HUES48 (cell line): Measurements from ENCODE around the gene GALNT8.
A peak's percentile ranks its signal among the peaks of the same experiment; 100 is the strongest.
"Not testable (repeated sequence)": the region's sequence is repeated elsewhere in the genome, so short reads cannot be mapped to it uniquely, and the experiment has no call there.

ENCODE experiments used
- H3K27ac ChIP-seq: one replicate; pipeline ENCODE4 v1.7.0; 2013; ENCODE audit warnings: low read depth, low read length, inconsistent platforms
- H3K27me3 ChIP-seq: 2 replicates; pipeline ENCODE4 v1.6.1; 2013; ENCODE audit warnings: mild to moderate bottlenecking, low read length; ENCODE audit not compliant: control insufficient read depth, insufficient read depth
- H3K36me3 ChIP-seq: 2 replicates; pipeline ENCODE4 v1.6.1; 2013; ENCODE audit warnings: low read length; ENCODE audit not compliant: control insufficient read depth, insufficient read depth
- H3K4me1 ChIP-seq: 2 replicates; pipeline ENCODE4 v1.6.1; 2013; ENCODE audit warnings: mild to moderate bottlenecking, low read length; ENCODE audit not compliant: control insufficient read depth, insufficient read depth
- H3K4me3 ChIP-seq: 2 replicates; pipeline ENCODE4 v1.5.1; 2013; ENCODE audit warnings: mild to moderate bottlenecking, low read depth, low read length
- H3K9ac ChIP-seq: 2 replicates; pipeline ENCODE4 v1.6.1; 2013; ENCODE audit warnings: mild to moderate bottlenecking, low read depth, low read length, moderate library complexity
- H3K9me3 ChIP-seq: 2 replicates; pipeline ENCODE4 v1.6.1; 2013; ENCODE audit warnings: low read length; ENCODE audit not compliant: control insufficient read depth, insufficient read depth

Gene GALNT8

DNA sequence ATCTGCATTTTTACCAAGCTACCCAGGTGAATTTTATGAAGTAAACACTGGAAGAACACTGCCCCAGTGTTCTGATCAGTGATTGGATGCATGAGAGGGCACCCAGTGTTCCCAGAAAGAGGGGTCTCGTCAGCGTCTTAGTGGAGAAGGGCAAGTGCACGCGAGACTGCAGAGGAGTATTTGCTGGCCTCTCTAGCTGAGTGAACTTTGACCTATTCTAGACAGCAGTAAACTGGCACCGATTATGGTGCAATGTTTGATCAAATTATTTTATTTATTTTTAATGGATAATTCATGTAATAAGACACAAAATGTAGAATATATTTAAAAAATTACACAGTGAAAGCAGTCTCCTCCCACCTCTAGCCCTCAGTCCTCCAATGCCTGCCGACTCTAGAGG, 5.3 kb upstream of the GALNT8 start:
- H3K9me3 ChIP-seq = no peaks in the 10 kb centered on the region
- no peak overlapping the region for H3K4me3 ChIP-seq
- H3K36me3 ChIP-seq = no peaks in the 10 kb centered on the region
- no peak overlapping the region for H3K27ac ChIP-seq
- H3K27me3 ChIP-seq = no peaks in the 10 kb centered on the region
- H3K9ac ChIP-seq = no peak overlapping the region
- peaks cover 17% of the 10 kb centered on the region for H3K4me1 ChIP-seq

DNA sequence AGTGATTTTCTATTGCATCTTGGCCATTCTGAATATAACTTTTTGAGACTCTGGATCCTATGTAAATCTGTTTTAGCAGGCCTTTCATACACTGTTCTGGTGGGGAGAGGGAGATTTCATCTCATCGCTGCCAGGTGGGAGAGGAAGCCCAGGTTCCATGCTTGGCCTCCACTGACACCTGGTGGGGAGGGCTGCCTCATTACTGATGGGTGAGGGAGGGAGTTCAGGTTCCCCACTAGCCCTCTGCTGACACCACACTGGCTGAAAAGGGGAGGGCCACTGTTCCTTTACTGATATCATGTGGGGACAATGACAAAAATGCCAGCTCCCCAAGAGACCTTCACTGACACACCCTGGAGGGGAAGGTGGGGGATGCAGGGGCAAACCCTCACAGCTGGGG, 2.4 kb upstream of the GALNT8 start:
- H3K9me3 ChIP-seq = no peaks in the 10 kb centered on the region
- no peak overlapping the region for H3K4me3 ChIP-seq
- H3K9ac ChIP-seq = no peak overlapping the region
- H3K27me3 ChIP-seq = no peaks in the 10 kb centered on the region
- peaks cover 39% of the 10 kb centered on the region for H3K4me1 ChIP-seq
- H3K27ac ChIP-seq = no peak overlapping the region
- no peaks in the 10 kb centered on the region for H3K36me3 ChIP-seq

DNA sequence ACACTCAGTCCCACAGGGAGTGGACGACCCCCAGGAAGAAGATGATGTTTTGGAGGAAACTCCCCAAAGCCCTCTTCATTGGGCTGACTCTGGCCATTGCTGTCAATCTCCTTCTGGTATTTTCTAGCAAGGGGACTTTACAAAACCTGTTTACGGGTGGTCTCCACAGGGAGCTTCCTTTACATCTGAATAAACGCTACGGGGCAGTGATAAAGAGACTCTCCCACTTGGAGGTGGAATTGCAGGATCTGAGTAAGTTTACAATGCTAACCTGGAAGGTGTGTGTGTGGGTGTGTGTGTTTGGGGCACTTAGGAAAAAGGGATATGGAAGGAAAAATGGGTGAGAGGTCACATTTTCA, 416 bp downstream of the GALNT8 start:
- Histone ChIP-seq H3K4me3 (peak overlapping the region; percentile 40), H3K27ac (peak overlapping the region; percentile 93), H3K9ac (peak overlapping the region; percentile 69)

DNA sequence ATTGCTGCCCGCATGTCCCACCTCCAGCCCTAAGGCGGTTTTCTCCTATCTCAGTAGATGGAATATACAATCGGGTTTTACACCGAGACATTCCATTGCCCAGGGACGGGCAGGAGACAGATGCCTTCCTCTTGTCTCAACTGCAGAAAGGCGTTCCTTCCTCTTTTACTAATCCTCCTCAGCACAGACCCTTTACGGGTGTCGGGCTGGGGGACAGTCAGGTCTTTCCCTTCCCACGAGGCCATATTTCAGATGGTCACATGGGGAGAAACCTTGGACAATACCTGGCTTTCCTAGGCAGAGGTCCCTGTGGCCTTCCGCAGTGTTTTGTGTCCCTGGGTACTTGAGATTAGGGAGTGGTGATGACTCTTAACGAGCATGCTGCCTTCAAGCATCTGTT, 1.4 kb downstream of the GALNT8 start:
- H3K27ac ChIP-seq = peak overlapping the region; percentile 77
- not testable (repeated sequence) for H3K9ac ChIP-seq, H3K36me3 ChIP-seq, H3K9me3 ChIP-seq, H3K4me3 ChIP-seq, H3K27me3 ChIP-seq
- H3K4me1 ChIP-seq = peaks cover 38% of the 10 kb centered on the region

More for the DNA sequence above, 416 bp downstream of the GALNT8 start:
- peaks cover 41% of the 10 kb centered on the region for H3K4me1 ChIP-seq
- no peaks in the 10 kb centered on the region for H3K9me3 ChIP-seq
- H3K27me3 ChIP-seq = no peaks in the 10 kb centered on the region
- no peaks in the 10 kb centered on the region for H3K36me3 ChIP-seq

DNA sequence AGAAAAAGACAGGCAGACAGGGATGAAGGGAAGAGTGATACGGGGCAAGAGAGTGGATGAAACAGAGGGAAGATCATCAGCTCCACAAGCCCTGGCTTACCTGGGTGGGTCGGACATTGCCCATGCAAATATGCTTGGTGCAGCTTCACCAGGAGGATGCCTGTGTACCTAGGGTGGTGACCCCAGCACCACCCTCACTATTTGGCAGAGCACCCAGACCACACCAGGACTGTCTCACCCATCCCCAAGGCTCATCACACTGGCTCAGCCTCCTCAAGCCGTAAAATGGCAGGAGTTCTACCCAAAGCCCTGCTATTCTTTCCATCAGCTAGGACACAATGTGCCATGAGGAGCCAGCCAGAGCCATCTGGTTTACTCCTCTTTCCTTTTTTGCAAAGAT, 3.0 kb downstream of the GALNT8 start:
- Histone ChIP-seq H3K4me3 (no peak overlapping the region), H3K27ac (no peak overlapping the region), H3K4me1 (peaks cover 34% of the 10 kb centered on the region), H3K9me3 (no peaks in the 10 kb centered on the region), H3K27me3 (no peaks in the 10 kb centered on the region), H3K9ac (no peak overlapping the region), H3K36me3 (0 out of 2 replicates have a peak, but pooled peaks cover 3% of the 10 kb centered on the region)

DNA sequence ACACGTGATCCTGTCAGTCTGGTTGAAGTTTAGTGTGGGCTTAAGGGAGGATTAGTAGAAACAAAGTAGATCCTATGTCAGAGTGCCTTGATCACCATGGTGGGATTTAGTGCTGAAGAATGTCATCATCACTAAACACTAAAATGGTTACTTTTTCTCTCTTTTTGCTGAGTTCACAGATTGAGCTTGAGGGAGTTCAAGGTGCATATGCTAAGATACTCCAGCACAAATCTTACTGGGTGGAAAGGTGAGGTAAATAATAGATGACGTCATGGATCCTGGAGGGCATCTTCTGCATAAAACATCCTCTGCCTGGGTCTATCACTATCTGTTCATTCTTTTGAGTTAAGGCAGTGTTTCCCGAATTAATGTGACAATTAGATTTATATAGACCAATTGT, 4.9 kb downstream of the GALNT8 start:
- H3K27me3 ChIP-seq = no peaks in the 10 kb centered on the region
- H3K9me3 ChIP-seq = no peaks in the 10 kb centered on the region
- no peak overlapping the region for H3K4me3 ChIP-seq
- 0 out of 2 replicates have a peak, but pooled peaks cover 3% of the 10 kb centered on the region for H3K36me3 ChIP-seq
- peaks cover 22% of the 10 kb centered on the region for H3K4me1 ChIP-seq
- H3K27ac ChIP-seq = no peak overlapping the region
- H3K9ac ChIP-seq = no peak overlapping the region

DNA sequence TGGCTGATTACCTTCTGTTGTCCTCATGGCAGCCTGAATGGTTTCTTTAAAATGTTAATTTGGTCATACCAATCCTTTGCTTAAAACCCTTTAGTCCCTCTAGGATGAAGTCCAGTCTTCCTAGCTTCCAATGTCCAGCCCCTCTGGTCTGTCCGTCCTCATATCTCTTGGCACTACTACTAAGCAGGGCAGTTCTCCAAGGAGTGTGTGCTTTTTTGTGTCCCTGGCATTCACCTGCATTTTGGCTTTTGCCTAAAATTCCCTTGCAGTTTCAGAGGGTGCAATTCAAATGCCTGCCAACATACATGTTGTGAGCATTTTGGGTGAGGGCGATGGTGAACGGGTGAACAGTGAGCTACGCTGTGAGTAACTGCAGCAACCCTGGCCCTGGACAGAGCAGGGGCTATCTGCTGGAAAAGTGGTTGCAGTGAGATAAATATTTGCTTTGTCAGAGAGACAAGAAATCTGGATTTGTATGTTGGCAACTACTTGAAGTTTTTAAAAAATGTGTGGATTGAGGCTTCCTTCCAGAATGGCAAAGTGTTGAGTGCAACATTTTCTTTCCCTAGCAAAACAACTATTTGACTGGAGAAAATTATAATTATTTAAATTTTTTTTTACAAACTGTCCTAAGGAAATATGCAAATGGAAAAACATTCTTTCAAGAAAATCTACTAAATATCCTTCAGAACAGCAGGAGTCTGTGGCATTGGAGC, 14.6 kb downstream of the GALNT8 start:
- no peak overlapping the region for H3K4me3 ChIP-seq
- H3K9me3 ChIP-seq = no peaks in the 10 kb centered on the region
- H3K36me3 ChIP-seq = no peaks in the 10 kb centered on the region
- no peaks in the 10 kb centered on the region; the same call in 1 of the 2 replicates for H3K4me1 ChIP-seq
- no peak overlapping the region for H3K9ac ChIP-seq
- no peaks in the 10 kb centered on the region for H3K27me3 ChIP-seq
- H3K27ac ChIP-seq = no peak overlapping the region

DNA sequence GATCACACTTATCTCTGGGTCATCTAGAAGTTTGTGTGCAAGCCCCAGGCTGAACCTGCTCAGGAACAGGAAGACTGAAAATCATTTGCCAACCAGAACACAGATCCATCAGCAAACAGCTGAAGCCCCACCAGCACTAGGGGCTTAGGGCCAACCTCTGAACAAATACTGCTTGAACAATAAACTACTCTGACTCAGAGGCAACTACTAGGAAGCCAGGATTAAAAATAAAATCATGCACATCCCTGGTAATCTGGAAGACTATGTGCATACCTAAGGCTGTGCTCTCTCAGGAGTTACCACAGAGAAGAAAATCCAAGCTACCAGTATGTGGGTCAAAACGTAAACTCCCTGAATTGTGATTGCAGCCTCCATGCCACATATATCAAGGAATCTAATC, 15.9 kb downstream of the GALNT8 start:
- Histone ChIP-seq H3K27me3 (no peaks in the 10 kb centered on the region), H3K4me3 (no peak overlapping the region), H3K27ac (no peak overlapping the region), H3K36me3 (peaks cover 3% of the 10 kb centered on the region; the same call in 1 of the 2 replicates), H3K9me3 (no peaks in the 10 kb centered on the region), H3K9ac (no peak overlapping the region), H3K4me1 (no peaks in the 10 kb centered on the region; the same call in 1 of the 2 replicates)

DNA sequence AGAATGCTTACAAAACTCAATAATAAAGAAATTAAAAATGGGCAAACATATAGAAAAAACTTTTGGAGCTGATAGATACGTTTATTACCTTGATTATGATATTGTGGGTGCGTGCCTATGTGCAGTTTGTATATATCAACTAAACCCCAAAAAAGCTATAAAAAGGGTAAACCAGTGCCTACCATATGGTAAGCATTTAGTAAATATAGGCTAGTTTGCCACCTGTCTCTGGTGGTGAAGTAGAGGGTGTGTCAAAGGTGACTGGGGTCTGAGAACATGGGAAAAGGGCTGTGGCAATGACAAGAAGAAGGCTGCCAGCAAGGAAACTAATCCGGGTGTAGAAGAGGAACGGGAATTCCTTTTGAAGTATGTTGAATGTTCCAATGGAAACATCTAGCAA, 18.3 kb downstream of the GALNT8 start:
- Histone ChIP-seq H3K27ac (no peak overlapping the region), H3K4me3 (no peak overlapping the region), H3K9ac (no peak overlapping the region), H3K9me3 (no peaks in the 10 kb centered on the region), H3K27me3 (no peaks in the 10 kb centered on the region), H3K4me1 (no peaks in the 10 kb centered on the region; the same call in 1 of the 2 replicates), H3K36me3 (peaks cover 3% of the 10 kb centered on the region; the same call in 1 of the 2 replicates)

DNA sequence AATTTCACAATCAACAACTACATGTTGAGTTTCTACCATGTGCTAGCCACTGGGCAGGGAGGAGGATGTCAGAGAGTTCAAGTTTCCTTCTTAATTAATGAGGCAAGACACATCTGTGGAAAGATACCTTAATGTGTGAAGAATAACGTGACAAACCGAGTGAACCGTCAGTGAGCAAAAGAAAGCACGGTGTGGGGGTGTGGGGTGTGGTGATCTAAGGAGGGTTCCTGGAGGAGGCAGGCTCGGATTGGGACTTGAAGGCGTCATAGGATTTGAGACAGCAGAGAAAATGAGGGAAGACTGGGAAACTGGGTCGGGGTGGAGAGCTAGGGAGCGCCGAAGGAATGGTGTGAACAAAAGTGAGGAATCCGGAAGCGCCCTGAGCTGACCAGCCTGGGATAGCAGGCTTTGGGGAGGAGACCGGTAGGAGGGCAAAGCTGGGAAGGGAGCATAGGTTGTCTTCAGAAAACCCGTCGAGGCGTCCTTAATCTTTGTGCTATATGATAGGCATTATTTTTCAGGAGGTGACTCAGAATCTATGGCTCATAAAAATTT, 22.3 kb downstream of the GALNT8 start:
- H3K4me3 ChIP-seq = no peak overlapping the region
- H3K4me1 ChIP-seq = no peaks in the 10 kb centered on the region; the same call in 1 of the 2 replicates
- H3K27me3 ChIP-seq = no peaks in the 10 kb centered on the region
- H3K36me3 ChIP-seq = peaks cover 3% of the 10 kb centered on the region; the same call in 1 of the 2 replicates
- H3K27ac ChIP-seq = no peak overlapping the region
- no peak overlapping the region for H3K9ac ChIP-seq
- no peaks in the 10 kb centered on the region for H3K9me3 ChIP-seq

DNA sequence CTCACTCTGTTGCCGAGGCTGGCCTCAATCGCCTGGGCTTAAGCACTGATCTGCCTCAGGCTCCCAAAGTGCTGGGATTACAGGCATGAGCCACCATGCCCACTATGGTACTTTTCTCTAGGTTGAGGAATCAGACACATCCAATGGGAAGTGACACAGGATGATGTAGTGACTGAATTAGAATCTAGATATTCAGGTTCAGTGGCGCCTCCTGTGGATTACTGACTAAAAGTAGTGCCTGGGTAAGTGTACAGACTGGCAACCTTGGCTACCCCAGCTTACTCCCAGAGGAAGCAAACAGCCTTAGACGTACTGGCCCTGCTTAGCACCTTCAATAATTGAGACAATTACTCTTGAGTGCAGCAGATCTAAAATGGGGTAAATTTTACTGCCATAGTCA, 22.8 kb downstream of the GALNT8 start:
- Histone ChIP-seq H3K36me3 (peaks cover 3% of the 10 kb centered on the region; the same call in 1 of the 2 replicates), H3K27me3 (no peaks in the 10 kb centered on the region), H3K9ac (no peak overlapping the region)

More for the DNA sequence above, 22.8 kb downstream of the GALNT8 start:
- no peak overlapping the region for H3K4me3 ChIP-seq
- H3K9me3 ChIP-seq = no peaks in the 10 kb centered on the region
- no peaks in the 10 kb centered on the region for H3K4me1 ChIP-seq
- H3K27ac ChIP-seq = no peak overlapping the region
